Stimulated activated CD4-positive, alpha-beta T cell treated with anti-CD3 and anti-CD28 coated beads, Interleukin-1b, Interleukin-23, amount 100 ng/mL, for 24 hours (primary cell): ENCODE data around the gene NAB1.

Experiments
- DNase-seq, 4 experiments: peaks; one replicate each; pipeline ENCODE4 v3.0.0-alpha.2; 2020; ENCODE audit warnings: low read depth in 4 of 4, low spot score in 1 of 4

The NAB1 gene

DNA sequence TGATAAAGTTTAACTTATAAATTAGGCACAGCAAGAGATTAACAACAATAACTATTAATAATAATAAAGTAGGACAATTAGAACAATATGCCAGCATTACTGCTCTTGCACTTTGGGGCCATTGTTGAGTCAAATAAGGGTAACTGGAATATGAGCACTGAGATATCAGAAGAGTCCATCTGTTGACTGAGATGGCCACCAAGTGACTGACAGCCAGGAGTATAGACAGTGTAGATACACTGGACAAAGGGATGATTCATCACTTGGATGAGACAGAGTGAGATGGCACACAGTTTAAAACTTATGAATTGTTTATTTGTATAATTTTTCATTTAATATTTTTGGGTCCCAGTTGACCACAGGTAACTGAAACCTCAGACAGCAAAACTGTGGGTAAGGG is 20.0 kb downstream of the NAB1 start:
- no peak for DNase-seq

GRCh38 chr2:190670182-190670946 is 21.5 kb downstream of the NAB1 start:
- DNase-seq, result no peak

DNA sequence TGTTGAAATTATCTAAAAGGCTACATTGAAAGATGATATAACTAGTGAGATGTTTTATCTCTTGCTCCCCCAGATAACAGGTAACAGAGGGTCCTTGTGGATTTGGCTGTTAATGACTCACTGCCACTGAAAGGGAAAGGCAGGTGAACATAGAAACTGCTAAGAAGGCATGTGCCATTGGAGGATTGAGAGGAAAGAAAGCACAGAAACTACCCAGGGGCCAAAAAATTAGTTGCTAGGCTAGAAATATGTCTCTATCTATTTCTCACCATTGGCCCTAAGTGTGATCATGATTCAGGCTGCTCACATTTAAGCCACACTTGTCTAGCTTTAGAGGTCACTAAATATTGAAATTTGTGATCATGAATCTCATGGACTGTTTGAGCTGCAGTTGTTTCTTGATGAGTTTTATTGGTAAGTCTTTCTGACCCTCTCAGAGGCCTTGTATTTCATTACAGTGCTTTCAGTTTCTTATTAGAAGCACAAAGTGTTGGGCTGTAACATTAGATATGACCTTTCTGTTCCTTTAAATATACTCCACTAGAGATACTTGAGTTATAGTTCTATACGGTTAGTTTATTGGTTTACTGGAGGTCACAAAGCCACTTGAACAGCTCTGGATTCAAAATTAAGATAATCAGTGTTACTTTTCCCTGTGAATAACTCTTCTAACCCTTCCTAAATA is 26.2 kb downstream of the NAB1 start:
- no peak for DNase-seq

DNA sequence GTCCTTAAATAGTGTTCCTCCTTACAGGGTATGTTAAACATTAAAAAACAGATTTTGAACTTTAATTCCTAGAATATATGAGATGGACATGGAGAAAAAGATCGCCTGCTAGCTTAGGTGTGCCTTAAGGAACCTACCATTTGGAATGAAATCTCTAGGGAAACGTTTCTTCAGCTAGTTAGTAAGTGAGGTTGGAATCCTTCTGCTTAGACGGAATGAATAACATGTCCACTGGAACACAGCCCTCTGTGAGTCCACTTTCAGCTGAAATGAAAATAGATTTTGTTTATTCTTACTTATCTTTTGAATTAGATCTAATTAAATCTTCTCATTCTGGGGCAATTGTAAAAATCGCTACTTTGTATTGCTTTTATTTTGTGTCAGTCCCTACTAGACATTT is 28.4 kb downstream of the NAB1 start:
- no peak for DNase-seq

GRCh38 chr2:190678444-190679162 is 29.7 kb downstream of the NAB1 start:
- DNase-seq, result peak in 3 of 4 experiments; percentile 18 to 49 (median 27)

DNA sequence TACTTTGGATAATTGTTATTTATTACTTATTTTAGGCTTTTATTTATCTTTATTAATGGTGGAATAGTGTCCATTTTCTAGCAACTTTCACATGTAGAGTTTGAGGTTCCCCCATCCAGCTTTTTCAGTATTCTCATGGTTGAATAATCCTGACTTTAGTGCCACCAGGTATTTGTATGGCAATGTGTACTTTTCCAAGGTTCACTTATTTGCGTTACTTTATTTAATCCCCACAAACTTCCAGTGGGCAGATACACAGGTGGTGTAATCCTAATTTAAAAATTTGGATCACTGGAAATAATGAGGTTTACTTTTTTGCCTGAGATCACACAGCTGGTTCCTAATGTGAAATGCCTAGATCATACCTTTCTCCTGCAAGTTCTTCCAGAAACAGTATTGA is 30.5 kb downstream of the NAB1 start:
- DNase-seq, result no peak

- peak in 1 of 4 experiments; percentile 4 for DNase-seq
Observed at GRCh38 chr2:190679813-190680591, 31.1 kb downstream of the NAB1 start.

DNA sequence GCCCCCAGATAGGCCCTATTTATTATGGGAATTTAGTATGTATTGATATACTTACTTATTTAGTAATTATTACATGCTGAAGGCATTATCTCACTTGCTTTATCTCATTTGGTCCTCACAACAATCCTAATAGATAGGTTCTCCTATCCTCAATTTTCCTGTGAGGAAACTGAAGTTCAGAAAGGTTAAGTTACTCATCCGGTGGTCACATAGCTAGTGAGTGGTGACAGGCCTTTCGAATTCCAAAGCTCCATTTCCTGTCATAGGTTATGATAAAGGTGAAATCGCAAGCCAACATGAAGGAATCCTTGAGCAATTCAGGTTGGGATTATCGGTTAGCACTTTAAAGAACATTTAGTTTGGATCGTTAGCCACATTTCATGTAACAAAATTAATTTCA is 33.3 kb downstream of the NAB1 start:
- DNase-seq, result no peak

DNA sequence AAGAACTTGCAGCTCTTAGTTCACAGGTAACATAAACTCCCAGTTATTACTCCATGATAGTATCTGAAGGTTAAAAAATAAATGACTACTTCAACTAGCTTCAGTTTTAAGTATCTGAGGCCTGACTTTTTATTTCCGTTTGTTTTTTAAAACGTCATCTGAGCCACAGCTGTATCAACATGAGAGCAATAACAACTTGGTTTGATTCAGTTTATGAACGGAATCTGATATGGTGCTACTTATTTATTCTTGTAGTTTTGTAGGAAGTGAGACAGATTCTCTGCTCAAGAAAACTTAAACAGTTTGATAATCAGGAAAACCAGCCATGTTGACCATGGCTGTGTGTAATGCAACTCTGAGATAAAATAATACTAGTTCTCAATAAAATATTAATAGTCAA is 34.9 kb downstream of the NAB1 start:
- DNase-seq, result no peak

DNA sequence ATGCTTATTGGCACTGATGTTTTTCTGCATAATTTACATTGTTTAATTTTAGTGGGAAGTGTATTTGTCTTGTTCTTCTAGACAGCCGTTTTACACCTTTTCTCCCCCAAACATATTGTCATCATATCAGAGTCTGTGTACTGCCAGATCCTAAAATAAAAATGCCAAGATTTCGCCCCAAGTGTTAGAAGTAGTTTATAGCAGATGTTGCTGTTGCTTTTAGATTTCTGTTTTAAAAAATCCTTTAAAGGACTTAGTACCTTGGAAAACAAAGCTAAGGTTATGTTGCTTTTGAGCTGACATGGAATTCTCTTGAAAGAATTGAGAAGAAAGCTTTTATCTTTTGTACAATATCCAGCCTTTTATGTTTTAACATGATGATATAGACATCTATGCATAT is 36.0 kb downstream of the NAB1 start:
- no peak for DNase-seq

- DNase-seq, result no peak
Observed at GRCh38 chr2:190685333-190685732, 36.5 kb downstream of the NAB1 start.

GRCh38 chr2:190693533-190694232 is 44.8 kb downstream of the NAB1 start:
- DNase-seq, result no peak

DNA sequence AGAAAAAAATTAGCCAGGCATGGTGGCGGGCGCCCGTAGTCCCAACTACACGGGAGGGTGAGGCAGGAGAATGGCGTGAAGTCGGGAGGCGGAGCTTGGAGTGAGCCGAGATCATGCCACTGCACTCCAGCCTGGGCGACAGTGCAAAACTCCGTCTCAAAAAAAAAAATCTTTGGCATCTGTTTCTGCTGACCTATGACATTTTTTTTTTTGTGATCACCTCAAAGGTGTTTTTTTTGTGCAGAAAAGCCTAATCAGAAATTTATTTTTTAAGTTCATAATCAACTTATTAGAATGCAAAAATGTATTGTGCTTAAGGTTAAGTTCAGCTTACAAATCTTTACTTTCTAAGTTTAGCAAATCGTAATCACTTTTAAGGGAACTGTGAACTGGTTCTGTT is 45.6 kb downstream of the NAB1 start:
- no peak for DNase-seq

DNA sequence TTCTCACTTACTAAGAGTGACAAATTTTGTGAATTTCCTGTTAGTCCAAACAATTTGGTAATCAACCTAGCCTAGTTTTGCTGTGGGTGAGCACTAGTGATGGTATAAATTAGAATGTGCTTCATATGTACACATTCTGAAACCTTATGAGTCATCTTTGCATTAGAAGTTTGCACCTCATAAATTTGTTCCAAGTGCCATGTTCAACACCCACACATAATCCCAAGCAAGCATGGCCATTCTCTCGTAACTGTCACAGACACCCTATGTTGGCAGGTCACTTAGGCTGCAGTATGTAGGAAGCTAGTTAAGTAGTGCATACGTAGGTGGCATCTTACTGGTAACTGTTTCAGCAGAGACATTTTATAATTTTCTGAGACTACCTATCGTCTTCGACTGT is 46.9 kb downstream of the NAB1 start:
- no peak for DNase-seq

GRCh38 chr2:190696792-190697398 is 48.0 kb downstream of the NAB1 start:
- DNase-seq, result no peak

DNA sequence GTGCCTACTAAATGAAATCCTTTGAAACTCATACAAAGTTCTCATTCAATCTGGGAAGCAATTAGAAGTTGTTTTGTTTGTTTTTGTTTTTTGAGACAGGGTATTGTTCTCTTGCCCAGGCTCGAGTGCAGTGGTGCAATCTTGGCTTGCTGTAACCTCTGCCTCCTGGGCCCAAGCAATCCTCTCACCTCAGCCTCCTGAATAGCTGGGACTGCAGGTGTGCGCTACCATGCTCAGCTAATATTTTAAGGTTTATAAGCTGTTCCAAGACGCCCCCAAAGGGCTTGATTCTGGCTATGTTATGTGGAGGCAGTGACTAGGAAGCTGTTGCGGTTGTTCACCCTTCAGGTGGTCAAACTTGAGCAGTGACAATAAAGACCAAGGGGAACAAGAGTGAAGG is 48.5 kb downstream of the NAB1 start:
- DNase-seq, result no peak

- DNase-seq, result no peak
Observed at GRCh38 chr2:190698895-190699294, 50.0 kb downstream of the NAB1 start.

DNA sequence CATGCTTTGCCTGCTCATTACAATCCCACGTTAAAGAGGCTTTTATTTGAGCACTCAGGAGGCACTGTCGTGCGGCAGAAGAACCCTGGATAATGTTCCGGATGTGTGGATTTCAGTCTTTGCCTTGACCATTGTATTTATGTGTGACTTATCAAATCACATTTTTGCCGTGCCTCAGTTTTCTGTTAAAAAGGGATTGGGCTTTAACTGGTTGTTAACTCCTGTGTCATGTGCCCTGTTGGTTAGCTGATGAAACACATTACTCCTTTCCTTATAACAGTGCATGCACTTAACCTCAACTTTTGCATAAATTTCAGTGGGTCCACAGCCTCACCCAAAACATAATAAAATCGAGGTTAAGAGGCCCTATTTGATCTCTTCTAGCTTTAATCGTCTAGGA is 52.7 kb downstream of the NAB1 start:
- DNase-seq, result no peak

GRCh38 chr2:190705280-190705679 is 56.4 kb downstream of the NAB1 start:
- DNase-seq, result no peak

DNA sequence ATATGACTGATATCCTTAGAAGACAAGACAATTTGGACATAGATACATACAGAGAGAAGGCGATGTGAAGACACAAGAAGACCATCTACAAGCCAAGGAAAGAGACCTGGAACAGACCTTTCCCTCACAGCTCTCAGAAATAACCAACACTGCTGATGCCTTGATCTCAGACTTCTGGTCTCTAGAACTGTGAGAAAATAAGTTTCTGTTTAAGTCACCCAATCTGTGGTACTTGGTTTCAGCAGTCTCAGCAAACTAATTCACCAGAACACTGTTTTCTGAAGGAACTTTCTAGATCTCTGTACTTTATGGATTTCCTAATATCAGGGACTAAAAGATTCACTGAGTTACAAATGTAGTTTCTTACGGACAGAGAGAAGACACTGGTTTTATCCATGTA is 58.8 kb downstream of the NAB1 start:
- DNase-seq, result no peak
